ENCODE measurements around the gene AFP. TPM values are rescaled to one million over a fixed set of nuclear protein-coding genes. Genes with fewer than 3 reads are reported as not detected.
"Not testable (repeated sequence)": the region's sequence is repeated elsewhere in the genome, so short reads cannot be mapped to it uniquely, and the experiment has no call there.

AFP gene
- total RNA-seq (2014; rRNA removed), result 0.58 TPM in 1 of 2 replicates, not detected in the other
- polyA plus RNA-seq (2012), result 1.8 TPM

GRCh38 chr4:73435984-73436383 lies at the start of gene AFP:
Gene AFP (plus strand): TSS chr4:73436221. CDS start chr4:73436263, 42 bp downstream.
- no peak for DNase-seq (ENCODE audit: low read depth)

DNA sequence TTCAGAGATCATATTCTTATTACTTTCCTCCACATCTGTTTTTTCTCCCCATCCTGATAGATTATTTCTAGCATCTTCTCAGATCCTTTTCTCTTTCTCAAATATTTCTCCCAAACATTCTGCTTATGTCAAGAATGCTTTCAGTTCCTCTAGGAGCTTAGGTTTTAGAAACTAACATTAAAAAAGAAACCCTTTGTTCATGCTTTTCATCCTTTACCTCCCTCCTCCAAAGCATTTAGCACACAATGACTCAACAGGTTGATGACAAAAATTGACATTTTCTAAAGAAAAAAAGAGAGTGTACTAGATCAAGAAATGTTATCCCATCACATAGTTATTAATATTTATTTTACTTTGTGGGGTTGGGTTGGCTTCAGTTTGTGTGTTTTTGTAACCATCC lies 48.5 kb upstream of the AFP start:
- no peak for DNase-seq (ENCODE audit: low read depth)

- DNase-seq (ENCODE audit: low read depth), result no peak
Measured at GRCh38 chr4:73388887-73389286, 47.1 kb upstream of the AFP start.

DNA sequence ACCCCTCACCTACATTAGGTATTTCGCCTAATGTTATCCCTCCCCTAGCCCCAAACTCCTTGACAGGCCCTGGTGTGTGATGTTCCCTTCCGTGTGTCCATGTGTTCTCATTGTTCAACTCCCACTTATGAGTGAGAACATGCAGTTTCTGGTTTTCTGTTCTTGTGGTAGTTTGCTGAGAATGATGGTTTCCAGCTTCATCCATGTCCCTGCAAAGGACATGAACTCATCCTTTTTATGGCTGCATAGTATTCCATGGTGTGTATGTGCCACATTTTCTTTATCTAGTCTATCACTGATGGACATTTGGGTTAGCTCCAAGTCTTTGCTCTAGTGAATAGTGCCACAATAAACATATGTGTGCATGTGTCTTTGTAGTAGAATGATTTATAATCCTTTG lies 46.4 kb upstream of the AFP start:
- DNase-seq (ENCODE audit: low read depth), result not testable (repeated sequence)

GRCh38 chr4:73391774-73392173 lies 44.2 kb upstream of the AFP start:
- DNase-seq (ENCODE audit: low read depth), result no peak

GRCh38 chr4:73392936-73393335 lies 43.1 kb upstream of the AFP start:
- DNase-seq (ENCODE audit: low read depth), result no peak

DNA sequence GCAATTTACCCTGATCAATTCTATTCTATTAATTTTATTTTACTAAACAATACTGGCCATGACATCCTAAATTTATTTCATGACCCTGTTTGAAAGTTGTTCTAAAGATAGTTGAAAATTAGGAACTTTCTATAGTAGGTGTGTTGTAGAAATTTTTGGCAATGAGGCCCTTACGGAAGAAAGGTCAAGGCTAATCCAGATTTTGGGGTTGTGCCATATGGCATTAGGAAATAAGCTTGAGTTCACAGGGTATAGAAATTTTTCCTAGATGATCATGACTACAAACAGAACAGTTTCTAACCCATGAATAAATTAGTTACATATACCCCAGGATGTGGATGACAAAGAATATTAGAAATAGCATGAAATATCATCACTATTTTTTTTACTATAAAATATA lies 39.7 kb upstream of the AFP start:
- DNase-seq (ENCODE audit: low read depth), result no peak

DNA sequence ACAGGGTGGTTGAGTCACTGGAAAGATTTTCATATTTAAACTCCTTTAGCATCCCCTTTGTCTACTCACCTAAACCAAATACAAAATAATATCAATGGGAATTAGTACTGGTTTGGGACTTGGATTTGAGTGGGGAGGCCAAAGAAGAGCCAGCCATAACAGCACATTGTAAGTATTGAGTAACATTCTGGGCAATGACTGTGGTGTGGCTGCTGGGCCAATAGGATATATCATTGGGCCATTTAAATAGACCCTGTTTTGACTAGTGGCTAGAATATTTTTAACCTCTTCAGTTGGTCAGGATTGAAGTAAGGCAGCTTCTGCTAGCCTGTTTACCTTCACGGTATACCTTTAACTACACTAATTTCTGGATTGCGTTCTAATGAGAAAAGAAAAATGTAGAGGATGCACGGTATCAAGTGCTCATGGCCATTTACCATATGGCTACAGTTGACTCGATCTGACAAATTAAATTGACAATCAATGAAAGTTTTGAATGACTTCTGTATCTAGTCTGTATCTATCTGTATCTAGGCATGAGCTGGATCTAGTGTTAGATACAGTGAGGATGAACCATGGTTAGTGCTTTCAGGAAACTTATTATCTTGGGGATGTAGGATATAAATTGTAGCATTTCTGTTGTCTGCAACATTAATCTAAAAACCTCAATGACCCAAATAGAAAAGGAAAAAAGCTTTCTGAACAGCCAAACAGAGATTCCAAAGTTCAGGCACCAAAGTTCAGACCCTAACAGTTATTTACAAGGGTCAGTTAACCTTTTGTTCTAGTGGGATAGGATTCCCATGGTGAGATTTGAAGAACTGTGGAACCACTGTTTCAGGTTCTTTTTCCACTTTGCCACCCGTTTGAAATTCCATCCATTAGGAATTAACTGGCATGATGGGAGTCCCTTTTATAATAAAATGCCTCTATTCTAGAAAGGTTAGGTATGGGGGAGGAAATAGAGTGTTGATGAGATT lies 38.7 kb upstream of the AFP start:
- no peak for DNase-seq (ENCODE audit: low read depth)

- no peak for DNase-seq (ENCODE audit: low read depth)
Measured at GRCh38 chr4:73401412-73401811, 34.6 kb upstream of the AFP start.

DNA sequence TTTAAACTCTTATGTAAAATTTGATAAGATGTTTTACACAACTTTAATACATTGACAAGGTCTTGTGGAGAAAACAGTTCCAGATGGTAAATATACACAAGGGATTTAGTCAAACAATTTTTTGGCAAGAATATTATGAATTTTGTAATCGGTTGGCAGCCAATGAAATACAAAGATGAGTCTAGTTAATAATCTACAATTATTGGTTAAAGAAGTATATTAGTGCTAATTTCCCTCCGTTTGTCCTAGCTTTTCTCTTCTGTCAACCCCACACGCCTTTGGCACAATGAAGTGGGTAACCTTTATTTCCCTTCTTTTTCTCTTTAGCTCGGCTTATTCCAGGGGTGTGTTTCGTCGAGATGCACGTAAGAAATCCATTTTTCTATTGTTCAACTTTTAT lies 32.0 kb upstream of the AFP start, which contains the start of gene ALB:
TSS of gene ALB (plus strand) at position 246 of the 400 bp plus-strand sequence. CDS start at position 287, 41 bp downstream.
- DNase-seq (ENCODE audit: low read depth), result no peak

DNA sequence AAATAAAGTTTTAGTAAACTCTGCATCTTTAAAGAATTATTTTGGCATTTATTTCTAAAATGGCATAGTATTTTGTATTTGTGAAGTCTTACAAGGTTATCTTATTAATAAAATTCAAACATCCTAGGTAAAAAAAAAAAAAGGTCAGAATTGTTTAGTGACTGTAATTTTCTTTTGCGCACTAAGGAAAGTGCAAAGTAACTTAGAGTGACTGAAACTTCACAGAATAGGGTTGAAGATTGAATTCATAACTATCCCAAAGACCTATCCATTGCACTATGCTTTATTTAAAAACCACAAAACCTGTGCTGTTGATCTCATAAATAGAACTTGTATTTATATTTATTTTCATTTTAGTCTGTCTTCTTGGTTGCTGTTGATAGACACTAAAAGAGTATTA lies 31.6 kb upstream of the AFP start:
- no peak for DNase-seq (ENCODE audit: low read depth)

GRCh38 chr4:73405138-73405537 lies 30.9 kb upstream of the AFP start:
- DNase-seq (ENCODE audit: low read depth), result no peak

DNA sequence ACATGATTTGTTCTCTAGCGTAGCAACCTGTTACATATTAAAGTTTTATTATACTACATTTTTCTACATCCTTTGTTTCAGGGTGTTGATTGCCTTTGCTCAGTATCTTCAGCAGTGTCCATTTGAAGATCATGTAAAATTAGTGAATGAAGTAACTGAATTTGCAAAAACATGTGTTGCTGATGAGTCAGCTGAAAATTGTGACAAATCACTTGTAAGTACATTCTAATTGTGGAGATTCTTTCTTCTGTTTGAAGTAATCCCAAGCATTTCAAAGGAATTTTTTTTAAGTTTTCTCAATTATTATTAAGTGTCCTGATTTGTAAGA lies 29.5 kb upstream of the AFP start:
- DNase-seq (ENCODE audit: low read depth), result peak; percentile 1

DNA sequence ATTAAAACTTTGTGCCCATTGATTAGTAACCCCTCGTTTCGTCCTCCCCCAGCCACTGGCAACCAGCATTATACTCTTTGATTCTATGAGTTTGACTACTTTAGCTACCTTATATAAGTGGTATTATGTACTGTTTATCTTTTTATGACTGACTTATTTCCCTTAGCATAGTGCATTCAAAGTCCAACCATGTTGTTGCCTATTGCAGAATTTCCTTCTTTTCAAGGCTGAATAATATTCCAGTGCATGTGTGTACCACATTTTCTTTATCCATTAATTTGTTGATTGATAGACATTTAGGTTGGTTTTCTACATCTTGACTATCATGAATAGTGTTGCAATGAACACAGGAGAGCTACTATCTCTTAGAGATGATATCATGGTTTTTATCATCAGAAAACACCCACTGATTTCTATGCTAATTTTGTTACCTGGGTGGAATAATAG lies 28.8 kb upstream of the AFP start:
- DNase-seq (ENCODE audit: low read depth), result no peak

GRCh38 chr4:73408181-73408867 lies 27.7 kb upstream of the AFP start:
- DNase-seq (ENCODE audit: low read depth), result no peak

DNA sequence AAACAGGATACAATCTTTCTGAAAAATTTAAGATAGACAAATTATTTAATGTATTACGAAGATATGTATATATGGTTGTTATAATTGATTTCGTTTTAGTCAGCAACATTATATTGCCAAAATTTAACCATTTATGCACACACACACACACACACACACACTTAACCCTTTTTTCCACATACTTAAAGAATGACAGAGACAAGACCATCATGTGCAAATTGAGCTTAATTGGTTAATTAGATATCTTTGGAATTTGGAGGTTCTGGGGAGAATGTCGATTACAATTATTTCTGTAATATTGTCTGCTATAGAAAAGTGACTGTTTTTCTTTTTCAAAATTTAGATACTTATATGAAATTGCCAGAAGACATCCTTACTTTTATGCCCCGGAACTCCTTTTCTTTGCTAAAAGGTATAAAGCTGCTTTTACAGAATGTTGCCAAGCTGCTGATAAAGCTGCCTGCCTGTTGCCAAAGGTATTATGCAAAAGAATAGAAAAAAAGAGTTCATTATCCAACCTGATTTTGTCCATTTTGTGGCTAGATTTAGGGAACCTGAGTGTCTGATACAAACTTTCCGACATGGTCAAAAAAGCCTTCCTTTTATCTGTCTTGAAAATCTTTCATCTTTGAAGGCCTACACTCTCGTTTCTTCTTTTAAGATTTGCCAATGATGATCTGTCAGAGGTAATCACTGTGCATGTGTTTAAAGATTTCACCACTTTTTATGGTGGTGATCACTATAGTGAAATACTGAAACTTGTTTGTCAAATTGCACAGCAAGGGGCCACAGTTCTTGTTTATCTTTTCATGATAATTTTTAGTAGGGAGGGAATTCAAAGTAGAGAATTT lies 26.8 kb upstream of the AFP start:
- DNase-seq (ENCODE audit: low read depth), result no peak

DNA sequence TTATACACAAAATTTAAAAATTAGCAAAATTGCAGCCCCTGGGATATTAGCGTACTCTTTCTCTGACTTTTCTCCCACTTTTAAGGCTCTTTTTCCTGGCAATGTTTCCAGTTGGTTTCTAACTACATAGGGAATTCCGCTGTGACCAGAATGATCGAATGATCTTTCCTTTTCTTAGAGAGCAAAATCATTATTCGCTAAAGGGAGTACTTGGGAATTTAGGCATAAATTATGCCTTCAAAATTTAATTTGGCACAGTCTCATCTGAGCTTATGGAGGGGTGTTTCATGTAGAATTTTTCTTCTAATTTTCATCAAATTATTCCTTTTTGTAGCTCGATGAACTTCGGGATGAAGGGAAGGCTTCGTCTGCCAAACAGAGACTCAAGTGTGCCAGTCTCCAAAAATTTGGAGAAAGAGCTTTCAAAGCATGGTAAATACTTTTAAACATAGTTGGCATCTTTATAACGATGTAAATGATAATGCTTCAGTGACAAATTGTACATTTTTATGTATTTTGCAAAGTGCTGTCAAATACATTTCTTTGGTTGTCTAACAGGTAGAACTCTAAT lies 26.0 kb upstream of the AFP start:
- no peak for DNase-seq (ENCODE audit: low read depth)

- DNase-seq (ENCODE audit: low read depth), result no peak
Measured at GRCh38 chr4:73410916-73411730, 24.9 kb upstream of the AFP start.

DNA sequence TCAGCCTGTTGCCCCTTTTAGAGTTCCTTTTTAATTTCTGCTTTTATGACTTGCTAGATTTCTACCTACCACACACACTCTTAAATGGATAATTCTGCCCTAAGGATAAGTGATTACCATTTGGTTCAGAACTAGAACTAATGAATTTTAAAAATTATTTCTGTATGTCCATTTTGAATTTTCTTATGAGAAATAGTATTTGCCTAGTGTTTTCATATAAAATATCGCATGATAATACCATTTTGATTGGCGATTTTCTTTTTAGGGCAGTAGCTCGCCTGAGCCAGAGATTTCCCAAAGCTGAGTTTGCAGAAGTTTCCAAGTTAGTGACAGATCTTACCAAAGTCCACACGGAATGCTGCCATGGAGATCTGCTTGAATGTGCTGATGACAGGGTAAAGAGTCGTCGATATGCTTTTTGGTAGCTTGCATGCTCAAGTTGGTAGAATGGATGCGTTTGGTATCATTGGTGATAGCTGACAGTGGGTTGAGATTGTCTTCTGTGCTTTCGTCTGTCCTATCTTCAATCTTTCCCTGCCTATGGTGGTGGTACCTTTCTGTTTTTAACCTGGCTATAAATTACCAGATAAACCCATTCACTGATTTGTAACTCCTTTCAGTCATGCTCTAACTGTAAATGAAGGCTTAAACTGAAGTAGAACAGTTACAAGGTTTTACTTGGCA lies 24.1 kb upstream of the AFP start:
- DNase-seq (ENCODE audit: low read depth), result no peak

DNA sequence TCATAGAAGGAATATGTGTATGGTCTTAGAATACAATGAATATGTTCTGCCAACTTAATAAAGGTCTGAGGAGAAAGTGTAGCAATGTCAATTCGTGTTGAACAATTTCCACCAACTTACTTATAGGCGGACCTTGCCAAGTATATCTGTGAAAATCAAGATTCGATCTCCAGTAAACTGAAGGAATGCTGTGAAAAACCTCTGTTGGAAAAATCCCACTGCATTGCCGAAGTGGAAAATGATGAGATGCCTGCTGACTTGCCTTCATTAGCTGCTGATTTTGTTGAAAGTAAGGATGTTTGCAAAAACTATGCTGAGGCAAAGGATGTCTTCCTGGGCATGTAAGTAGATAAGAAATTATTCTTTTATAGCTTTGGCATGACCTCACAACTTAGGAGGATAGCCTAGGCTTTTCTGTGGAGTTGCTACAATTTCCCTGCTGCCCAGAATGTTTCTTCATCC lies 22.7 kb upstream of the AFP start:
- DNase-seq (ENCODE audit: low read depth), result no peak

Measured in LHCN-M2 (cell line).